ENCODE measurements around the gene E2F2.

DNA sequence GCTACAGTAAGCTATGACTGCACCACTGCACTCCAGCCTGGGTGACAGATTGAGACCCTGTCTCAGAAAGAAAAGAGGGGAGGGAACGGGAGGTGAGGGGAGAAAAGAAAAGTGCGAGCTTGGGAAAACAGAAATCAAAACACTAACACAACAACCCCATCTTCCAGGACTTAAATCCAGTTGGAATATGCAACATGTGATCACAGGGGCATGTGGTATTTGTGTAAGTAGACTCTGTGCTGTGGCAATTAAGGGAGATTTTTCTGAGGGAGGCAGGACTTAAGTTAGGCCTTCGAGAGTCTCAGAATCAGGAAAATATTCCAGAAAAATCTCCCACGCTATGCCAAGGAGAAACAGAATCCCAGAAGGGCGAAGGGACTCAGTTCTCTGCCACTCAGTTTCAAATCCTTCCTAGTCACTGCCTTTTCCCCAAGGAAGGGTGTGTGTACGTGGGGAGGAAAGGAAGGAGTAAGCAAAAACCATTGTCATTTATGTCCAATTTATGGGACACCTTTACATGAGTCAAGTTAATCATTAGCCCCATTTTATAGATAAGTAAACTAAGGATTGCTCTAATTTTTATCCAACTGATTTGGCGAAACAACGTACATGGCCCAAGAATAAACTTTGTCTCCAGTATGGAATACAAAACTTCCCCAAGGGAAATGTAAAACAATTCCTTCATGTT, 16.0 kb upstream of the E2F2 start:
- TF ChIP-seq, protein P1, sequence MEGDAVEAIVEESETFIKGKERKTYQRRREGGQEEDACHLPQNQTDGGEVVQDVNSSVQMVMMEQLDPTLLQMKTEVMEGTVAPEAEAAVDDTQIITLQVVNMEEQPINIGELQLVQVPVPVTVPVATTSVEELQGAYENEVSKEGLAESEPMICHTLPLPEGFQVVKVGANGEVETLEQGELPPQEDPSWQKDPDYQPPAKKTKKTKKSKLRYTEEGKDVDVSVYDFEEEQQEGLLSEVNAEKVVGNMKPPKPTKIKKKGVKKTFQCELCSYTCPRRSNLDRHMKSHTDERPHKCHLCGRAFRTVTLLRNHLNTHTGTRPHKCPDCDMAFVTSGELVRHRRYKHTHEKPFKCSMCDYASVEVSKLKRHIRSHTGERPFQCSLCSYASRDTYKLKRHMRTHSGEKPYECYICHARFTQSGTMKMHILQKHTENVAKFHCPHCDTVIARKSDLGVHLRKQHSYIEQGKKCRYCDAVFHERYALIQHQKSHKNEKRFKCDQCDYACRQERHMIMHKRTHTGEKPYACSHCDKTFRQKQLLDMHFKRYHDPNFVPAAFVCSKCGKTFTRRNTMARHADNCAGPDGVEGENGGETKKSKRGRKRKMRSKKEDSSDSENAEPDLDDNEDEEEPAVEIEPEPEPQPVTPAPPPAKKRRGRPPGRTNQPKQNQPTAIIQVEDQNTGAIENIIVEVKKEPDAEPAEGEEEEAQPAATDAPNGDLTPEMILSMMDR (IDR thresholded peaks at IDR 0.05; ENCODE audit: low read depth, low read length): no peak
- TF ChIP-seq POLR2A (IDR thresholded peaks at IDR 0.05; ENCODE audit: extremely low read depth, insufficient read length): no peak
- TF ChIP-seq, protein P2, sequence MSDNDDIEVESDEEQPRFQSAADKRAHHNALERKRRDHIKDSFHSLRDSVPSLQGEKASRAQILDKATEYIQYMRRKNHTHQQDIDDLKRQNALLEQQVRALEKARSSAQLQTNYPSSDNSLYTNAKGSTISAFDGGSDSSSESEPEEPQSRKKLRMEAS (IDR thresholded peaks at IDR 0.05; ENCODE audit: low read depth, low read length): no peak
